HG03442 (cell line): ENCODE measurements around the gene LSP1.
"Not testable (repeated sequence)": the region's sequence is repeated elsewhere in the genome, so short reads cannot be mapped to it uniquely, and the experiment has no call there.

Experiments used
- ATAC-seq: cut with Tn5 transposase; IDR thresholded peaks from one replicate; pipeline ENCODE4 v1.9.1; 2021; ENCODE audit warnings: mild to moderate bottlenecking, moderate library complexity; ENCODE audit not compliant: unreplicated experiment

The LSP1 gene

DNA sequence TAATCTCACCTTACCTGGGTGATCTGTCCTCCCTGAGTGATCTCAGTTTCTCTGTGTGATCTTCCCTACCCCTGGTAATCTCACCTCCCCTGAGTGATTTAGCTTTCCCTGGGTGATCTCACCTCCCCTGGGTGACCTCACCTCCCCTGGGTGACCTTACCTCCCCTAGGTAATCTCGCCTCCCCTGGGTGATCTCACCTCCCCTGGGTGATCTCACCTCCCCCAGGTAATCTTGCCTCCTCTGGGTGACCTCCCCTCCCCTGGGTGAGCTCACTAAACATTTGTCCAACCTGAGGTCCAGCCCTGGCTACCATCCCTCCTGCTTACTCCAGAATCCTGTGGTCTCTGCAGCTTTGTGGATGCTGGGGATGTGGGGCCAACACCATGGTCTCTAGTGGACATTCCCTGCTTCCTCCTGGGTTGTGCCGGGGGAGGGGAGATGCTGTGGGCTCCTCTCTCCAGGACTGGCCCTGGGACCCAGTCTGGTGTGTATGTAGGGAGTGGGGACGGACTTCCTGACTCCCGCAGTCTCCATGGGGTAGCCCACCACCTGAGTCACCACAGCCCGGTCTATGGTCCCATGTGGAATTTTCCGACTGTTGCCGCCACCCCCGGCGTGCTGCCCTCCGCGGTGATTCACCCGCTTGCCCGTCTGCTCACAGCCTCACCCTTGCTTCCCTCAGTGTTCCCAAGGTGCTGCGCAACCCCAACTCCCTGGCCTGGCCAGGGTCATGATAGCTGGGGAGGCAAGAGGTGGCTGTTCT lies 9.9 kb downstream of the LSP1 start:
- ATAC-seq, result no peak

DNA sequence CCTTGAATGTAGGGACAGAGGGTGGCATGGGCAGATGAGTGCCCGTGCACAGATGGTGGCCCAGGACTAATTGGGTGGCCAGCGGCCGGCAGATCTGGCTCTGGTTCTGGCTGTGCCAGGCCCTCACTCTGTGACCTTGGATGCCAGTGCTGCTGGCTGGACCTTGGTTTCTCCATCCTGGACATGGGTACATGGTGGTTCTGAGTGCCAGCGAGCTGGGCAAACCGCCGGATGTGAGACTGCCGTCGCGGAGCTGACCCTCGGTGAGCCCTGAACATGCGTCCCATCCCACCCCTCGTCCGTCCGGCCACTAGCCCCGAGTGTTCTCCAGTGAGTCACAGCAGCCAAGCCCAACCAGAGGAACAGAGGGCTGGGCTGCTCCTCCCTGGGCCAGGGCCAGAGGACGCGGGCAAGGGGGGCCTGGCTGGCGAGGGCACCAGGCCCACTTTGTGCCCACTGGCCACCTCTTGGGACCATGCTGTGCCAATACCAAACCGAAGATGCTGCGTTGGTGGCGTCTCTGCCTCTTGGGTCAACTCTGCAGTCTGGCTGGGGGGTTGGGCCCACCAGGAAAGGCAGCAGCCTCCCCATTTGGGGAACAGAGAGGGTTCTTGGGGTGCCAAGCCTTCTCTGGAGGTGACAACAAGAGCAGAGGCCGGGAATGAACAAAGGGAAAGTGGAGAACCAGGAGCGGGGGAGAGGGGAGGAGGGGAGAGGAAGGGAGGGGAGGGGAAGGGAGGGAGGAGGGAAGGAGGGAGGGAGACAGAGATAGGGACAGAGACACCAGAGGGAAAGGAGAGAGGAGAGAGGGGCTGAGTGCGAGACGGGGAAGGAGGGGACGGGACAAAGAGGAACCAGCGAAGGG lies 10.7 kb downstream of the LSP1 start:
- ATAC-seq, result no peak

DNA sequence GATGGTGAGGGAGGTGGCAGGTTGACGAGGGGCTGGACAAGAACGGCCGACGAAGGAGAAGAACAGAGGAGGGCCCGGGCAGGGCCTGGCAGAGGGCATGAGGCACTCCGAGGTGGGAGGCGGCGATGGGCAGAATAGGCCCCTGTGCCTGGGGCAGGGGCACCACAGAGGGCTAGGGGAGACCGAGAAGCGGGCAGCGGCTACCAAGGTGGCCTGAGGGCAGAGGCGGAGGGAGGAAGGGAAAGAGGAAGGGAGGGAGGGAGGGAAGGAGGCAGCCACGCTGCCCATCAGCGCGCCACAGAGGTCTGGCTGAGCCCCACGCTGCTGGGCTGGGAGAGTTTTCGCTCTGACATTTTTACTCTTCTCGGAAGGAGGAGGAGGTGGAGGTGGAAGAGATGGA lies 11.3 kb downstream of the LSP1 start:
- no peak for ATAC-seq

DNA sequence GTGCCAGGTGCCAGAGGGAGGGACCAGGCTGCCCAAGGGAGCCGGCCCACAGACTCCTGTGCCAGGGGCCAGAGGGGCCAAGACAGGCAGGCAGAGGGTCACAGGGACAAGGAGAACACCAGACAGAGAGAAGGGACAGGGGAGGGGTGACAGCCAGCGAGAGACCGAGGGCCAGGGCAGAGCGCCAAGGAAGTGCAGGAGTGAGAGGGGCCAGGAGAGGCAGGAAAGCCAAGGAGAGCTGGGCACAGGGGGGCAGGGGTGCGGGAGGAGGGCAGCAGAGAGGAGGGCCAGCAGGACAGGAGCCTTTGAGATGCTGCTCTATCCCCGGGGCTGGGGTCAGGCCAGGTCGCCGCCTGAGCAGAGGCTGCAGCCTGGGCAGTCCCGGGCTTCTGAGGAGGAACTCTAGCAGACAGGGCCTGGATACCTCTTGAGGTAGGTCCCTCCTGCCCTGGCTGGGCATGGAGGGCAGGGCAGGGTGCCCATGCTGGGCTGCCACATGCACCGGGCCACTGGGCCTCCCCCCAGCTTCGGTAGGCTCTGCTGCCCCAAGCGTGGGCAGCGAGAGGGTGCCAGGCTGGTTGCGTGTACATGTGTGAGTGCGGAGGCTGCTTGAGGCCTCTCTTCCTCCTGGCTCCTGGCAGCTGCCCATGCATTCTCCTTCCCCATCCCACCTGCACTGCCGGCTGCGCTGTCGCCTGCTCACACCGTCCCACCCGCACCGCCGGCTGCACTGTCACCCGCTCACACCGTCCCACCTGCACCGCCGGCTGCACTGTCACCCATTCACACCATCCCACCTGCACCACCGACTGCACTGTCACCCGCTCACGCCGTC lies 12.2 kb downstream of the LSP1 start:
- ATAC-seq, result no peak

DNA sequence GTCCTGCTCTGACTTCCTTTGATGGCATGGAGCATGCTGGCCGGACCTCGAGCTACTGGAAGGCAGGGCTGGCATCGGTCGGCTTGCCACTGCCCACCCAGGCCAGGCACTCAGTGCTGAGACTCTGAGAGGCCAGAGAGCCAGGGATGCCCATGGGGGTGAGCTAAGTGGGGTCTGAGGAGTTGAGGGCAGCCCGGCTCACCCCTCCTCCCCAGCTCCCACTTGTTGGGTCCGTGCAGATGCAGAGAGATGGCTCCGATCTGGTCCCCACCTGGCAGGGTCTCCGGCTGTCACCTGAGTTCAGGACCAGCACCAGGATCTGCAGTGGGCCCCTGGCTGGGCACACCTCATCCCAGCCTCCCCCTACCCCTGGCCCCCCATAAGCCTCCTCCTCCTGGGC lies 13.3 kb downstream of the LSP1 start:
- ATAC-seq, result no peak

DNA sequence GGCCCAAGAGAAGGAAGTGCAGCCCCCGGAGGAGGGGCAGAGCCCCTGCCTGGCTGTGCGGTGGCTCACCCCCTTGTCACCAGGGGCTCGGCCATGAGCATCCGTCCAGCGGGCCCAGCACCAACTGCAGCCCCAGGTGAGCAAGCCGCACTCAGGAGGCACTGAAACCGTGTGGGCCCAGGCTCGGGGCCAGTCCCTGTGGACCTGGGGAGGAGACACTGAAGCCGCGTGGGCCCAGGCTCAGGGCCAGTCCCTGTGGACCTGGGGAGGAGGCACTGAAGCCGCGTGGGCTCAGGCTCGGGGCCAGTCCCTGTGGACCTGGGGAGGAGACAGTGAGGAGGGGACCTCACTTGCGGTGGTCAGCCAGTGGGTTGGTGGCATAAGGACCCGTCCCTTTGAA lies 13.9 kb downstream of the LSP1 start:
- no peak for ATAC-seq

DNA sequence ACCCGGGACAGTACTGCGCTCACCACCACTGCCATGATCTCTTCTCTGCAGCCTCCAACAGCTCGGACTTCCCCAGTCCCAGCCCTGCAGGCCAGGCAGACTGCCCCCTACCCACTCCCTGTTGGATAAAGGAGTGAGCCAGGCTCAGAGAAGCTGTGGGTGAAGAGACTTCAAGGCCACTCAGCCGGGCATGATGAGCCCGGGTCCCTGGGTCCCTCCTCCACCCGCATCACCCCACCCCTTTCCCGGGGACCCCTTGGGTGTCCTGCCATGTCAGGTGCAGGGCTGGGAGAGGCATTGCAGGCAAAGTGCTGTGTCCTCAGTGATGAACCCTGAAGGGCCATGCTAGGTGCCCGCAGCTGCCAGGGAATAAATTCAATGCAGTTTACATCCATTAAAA lies 14.5 kb downstream of the LSP1 start:
- no peak for ATAC-seq

DNA sequence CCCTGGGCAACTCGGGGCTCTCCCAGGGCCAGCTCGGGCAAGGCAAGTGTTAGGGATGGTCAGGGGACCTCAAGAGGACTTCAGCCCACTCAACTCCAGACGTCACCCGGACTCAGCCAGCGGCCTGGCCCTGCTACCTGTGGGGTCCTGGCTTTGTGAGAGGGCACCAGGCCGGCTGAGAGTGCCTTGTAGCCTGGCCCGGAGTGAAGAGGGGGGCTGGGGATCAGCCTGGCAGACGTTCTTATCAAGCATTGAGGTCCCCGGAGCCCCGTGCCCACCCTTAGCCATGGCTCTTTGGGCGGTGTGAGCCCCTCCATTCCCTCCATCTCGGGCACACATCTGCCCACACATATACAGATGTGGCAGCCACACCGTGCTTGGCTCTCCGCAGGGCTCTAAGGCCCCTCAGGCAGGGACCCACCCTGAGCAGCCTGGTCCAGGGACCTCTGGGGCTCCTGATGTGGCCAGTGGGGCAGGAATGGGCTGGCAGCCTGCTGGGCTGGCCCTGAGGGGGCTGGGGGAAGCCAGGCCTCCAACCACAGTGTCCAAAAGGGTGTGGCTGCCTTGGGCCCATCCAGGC lies 15.3 kb downstream of the LSP1 start:
- ATAC-seq, result no peak

DNA sequence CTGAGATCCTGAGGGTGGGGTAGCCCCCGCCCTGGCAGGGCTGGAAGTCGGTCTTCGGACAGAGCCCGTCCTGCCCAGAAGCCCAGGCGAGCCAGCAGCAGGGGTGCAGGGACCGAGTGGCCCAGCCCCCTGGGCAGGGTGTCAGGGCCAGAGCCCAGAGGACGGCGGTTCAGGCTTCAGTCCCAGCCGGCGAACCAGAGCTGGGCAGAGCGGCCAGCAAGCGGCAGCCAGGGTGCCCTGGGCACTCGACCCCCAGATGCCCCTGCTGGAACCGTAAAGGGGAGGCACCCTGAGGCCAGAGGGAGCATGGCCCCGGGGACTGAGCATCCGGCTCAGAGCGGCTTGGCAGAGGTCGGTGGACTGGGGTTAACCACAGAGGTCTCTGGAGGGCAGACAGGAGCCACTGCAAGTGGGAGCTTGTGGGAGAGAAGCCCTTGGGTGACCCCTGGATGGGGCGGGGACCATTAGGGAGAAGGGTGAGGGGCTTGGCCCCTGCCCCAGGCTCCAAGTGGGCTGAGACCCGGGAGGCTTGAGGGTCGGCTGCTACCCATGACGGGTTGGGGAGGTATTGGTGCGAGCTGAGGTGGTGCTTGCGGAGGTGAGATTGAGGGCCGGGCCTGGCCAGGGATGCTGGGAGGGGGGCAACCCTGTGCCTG lies 15.9 kb downstream of the LSP1 start:
- ATAC-seq, result no peak

DNA sequence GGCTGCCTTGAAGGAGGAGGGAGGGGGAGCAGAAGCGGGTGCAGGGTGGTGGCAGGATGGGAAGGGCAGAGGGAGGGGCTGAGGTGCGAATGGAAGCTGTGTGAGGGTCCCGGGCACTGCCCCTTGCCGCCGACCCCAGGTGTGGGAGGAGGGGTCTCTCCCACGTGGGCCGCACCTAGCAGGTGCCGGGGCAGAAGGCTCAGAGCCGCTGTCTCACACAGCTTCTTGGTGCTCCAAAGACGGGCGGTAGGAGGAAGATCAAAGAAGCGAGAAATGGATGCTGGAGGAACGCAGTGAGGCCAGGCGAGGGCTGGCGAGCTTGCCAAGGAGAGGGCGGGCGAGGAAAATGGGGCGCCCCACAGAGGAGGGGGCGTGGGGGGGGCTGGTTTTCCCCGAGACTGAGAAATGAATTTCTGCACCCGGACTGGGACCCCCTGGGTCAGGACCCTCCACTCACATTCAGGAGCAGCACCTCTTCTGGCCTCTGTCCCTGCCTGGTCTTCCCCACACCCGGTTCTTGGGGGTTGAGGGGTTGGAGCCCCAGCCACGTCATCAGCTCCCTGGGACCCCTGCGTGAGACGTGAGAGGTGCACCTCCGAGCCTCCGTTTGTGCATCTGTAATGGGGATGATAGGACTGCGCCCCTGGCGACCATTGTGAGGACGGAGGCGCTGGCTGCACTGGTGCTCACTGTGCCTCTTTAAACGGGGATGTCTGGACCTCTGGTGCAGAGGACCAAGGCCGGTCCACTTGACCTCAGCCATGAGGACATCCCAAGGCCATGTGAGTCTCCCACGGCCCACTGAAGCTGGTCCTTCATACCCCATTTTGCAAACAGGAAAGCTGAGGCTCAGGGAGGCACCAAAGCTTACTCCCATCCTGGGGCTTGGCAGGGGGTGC lies 16.8 kb downstream of the LSP1 start:
- ATAC-seq, result no peak

DNA sequence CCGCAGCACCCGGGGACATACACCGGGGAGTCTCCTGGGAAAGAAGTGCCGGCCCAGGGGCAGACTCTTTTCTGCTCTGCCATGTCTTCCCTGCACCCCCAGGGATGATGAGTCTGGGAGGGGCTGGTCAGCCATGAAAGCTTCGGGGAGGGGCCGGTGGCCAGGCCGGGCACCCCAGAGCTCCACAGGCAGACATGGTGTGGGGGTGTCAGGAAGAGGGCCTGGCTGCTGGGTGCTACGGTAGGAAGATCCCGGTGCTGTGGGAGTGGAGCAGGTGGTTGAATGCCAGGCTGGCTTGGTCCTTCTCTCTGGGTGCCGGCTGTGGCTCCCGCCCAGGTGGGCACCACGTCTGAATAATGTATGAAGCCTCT lies 17.4 kb downstream of the LSP1 start:
- ATAC-seq, result no peak

DNA sequence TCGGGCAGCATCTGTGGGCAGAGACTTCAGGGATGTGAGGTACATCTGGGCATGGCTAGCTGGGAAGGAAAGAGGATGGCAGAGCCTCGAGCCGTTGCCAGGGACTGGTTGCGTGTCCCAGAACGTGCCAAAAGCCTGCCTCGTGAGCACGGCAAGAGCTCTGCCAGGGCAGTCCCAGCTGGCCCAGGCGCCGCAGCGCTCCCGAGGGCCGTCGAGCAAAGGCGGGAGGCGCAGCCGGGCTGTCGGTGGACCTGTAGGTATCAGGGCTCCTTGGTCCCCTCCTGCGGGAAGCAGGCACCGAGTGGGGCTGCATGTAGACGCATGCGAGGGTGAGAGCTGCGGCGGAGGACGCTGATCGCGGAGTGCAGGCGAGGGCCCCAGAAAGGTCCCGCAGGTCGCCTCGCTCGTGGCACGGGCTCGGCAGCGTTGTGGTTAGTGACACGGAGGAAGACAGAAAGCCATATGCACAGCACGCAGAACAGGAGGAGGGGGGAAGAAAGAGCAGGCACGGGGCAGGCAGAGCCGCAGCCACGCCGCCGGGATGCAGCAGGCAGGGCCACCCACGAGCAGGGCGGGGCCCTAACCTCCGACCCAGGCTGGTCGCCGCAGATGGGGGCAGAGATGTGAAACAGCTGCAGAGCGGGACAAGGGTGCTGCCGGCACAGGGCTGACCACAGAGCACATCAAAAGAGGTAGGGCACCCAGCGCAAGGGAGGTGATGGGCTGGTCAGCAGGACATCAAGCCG lies 18.0 kb downstream of the LSP1 start:
- no peak for ATAC-seq

DNA sequence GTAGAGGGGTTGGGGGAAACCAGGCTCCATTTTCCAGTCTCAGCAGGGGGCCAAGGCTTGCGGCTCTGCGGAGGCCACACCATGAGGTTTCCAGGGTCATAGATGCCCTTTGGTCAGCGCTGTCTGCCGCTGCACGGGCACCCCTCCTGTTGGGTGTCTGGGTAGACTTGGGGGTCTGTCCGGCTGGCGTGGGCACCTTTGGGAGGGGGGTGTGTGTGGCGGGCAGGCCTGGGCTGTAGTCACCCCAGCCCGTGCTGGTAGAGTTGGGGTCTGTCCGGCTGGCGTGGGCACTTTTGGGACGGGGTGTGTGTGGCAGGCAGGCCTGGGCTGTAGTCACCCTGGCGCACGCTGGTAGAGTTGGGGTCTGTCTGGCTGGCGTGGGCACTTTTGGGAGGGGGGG lies 18.6 kb downstream of the LSP1 start:
- no peak for ATAC-seq

DNA sequence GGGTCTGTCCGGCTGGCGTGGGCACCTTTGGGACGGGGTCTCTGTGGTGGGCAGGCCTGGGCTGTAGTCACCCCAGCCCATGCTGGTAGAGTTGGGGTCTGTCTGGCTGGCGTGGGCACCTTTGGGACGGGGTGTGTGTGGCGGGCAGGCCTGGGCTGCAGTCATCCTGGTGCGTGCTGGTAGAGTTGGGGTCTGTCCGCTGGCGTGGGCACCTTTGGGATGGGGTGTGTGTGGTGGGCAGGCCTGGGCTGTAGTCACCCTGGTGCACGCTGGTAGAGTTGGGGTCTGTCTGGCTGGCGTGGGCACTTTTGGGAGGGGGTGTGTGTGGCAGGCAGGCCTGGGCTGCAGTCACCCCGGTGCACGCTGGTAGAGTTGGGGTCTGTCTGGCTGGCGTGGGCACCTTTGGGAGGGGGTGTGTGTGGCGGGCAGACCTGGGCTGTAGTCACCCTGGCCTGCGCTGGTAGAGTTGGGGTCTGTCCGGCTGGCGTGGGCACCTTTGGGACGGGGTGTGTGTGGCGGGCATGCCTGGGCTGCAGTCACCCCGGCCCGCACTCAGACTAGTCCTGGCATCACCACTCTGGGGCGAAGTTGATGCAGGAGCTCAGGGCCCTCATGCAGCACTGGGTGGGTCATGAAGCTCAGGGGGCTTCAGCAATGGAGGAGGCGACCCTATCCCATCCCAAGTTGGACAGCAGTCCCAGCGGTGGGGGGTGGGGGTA lies 19.5 kb downstream of the LSP1 start:
- ATAC-seq, result no peak

DNA sequence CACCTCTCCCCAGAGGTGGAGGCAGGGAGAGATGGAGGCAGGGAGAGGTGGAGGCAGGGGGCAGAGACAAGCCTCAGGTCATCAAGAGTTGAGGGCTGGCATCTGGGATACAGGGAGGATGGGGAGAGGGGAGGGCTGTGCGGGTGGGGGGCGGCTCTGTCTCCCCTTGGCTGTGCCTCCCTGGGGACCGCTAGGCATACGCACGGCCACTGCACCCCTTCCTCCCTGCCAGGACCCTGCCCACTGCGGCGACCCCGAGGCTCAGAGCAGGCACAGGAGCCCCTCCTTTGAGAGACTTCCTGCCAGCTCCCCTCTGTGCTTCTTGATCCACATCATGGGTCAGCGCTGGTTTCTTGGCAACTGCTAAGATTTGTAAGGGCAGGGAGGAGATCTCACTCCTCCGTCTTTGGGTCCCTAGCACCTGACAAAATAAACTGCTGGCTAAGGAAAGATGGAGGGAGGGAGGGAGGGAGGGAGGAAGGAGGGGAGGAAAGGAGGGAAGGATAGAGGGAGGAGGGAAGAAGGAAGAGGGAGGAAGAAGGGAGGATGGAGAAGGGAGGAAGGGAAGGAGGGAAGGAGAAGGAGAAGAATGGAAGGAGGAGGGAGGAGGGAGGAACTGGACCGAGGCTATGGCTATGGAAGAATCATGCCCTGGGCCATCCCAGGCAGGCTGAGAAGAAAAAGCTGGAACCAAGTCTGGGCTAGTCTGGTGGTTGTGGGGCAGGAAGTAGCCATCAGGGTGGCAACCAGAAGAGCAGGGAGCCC lies 20.3 kb downstream of the LSP1 start:
- no peak for ATAC-seq

DNA sequence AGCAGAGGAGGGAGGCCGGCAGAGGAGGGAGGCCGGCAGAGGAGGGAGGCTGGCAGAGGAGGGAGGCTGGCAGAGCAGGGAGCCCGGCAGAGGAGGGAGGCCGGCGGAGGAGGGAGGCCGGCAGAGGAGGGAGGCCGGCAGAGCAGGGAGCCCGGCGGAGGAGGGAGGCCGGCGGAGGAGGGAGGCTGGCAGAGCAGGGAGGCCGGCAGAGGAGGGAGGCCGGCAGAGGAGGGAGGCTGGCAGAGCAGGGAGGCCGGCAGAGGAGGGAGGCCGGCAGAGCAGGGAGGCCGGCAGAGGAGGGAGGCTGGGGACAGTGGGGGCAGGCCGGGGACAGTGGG lies 20.9 kb downstream of the LSP1 start:
- ATAC-seq, result not testable (repeated sequence)

DNA sequence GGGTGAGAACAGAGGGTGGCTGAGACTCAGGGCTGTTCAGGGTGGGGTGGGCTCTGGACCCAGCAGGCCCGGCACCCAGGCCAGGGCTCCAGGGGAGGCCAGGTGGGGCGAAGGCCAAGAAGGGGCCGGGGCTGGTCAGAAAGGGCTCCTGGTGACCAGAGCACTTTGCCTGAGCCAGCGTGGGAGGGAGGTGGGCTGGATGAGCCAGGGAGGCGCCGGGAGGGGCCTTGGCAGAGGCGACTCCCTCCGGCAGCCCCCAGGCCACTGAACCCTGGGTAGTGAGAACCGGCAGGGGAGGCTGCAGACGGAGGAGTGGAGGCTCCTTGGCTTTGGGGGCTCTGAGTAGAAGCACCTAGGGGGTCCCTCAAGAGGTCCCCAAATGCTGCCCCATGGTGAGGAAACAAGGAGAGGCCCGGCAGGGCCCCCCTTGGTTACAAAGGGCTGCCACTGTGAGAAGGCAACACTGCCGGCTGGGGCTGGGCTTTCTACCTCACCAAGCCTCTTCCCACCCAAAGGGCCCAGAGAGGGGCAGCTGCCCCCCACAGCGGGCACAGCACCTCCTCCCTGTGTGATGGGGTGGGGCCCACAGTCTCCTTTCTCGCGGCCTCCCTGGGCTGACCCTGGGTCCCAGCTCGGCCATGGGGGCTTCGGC lies 21.7 kb downstream of the LSP1 start:
- not testable (repeated sequence) for ATAC-seq
